ENCODE data around the gene CHST7. TPM values are rescaled to one million over a fixed set of nuclear protein-coding genes. Genes with fewer than 3 reads are reported as not detected.
A peak's percentile ranks its signal among the peaks of the same experiment; 100 is the strongest.

The CHST7 gene
- total and polyA plus RNA-seq, 2 donors = 5.9 to 12.2 TPM

DNA sequence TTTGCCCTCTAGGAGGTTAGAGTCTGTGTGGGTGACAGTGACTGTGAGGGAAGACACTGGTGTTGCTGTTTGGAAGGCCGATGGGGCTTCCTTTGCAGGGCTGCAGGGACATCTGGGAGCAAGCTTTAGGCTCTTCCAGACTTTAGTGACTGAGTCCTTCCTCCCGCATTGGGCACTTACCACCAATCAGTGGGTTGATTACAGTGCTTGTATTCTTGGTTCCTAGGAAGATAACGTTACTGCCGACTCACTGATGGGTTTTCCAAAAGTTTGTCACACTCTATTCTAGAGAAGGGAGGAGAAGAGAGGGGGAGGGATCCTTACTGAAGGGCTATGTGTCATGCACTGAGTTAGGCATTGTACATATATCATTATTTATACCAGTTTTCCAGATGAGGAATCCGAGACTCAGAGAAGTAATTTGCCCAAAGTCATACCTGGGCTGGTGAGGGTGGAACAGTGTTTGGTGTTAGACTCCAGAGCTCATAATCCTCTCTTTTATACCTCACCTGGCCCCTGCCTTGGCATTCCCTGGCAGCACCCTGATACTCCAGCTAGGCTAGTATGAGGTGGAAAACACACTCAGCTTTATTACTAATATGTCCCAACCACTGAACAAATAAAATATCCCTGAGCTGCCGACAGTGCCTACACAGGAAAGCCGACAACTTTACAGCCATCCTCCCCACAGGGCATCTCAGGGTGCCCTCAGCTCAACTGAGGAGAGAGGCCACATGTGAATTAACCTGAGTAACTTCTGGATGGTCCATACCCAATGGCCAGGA, 3.8 kb downstream of the CHST7 start:
- 81% methylated on average over 7 of the region's 7 CpGs for WGBS
- no peak for DNase-seq (ENCODE audit: extremely low spot score)
- Histone ChIP-seq H3K4me3 (ENCODE audit: low read depth, low read length) (no peak overlapping the region), H3K4me1 (ENCODE audit: insufficient read depth) (peaks cover 1% of the 10 kb centered on the region), H3K36me3 (ENCODE audit: insufficient read depth) (no peaks in the 10 kb centered on the region), H3K27ac (ENCODE audit: low read depth) (no peak overlapping the region)

DNA sequence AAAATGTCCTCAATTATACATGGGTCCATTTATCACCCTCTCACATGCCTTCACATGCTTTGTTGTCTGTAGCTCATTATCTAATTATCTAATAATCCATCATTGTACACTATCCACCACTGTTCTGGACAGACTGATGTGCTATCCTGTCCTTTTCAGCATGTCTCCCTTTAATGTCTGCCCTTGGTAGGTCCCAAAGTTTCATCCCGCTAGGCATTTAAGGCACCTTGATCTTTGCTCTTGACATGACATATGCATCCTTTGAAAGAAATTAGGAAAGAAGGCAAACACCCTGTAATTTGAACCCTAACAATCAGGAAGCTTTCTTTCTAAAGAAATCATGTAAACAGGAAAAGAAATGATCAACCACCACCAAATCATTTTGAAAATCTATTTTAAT, 5.7 kb downstream of the CHST7 start:
- WGBS = 94% methylated on average over 1 of the region's 1 CpG
- DNase-seq (ENCODE audit: extremely low spot score) = no peak

DNA sequence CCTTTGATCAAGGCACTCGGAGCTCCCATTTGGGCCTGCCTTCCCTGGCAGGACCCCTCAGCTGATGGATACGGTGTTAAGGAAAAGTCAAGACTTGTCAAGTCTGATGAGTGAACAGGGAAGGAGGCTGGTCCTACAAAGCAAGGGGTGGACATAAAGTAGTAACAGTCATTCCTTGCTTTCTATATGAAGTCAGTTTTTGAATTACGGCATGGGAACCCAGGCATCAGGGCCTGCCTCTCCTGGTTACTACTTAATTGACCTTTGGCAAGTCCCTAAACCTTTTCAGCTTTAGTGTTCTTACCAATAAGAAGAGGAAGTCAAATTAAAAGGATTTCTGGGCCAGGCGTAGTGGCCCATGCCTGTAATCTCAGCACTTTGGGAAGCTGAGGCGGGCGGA, 7.0 kb downstream of the CHST7 start:
- H3K36me3 ChIP-seq (ENCODE audit: insufficient read depth) = no peaks in the 10 kb centered on the region
- H3K4me1 ChIP-seq (ENCODE audit: insufficient read depth) = no peaks in the 10 kb centered on the region
- H3K27ac ChIP-seq (ENCODE audit: low read depth) = no peak overlapping the region
- 89% methylated on average over 6 of the region's 6 CpGs for WGBS
- H3K4me3 ChIP-seq (ENCODE audit: low read depth, low read length) = no peak overlapping the region
- no peak for DNase-seq (ENCODE audit: extremely low spot score)

More for the DNA sequence above, 5.7 kb downstream of the CHST7 start:
- Histone ChIP-seq H3K36me3 (ENCODE audit: insufficient read depth) (no peaks in the 10 kb centered on the region), H3K4me1 (ENCODE audit: insufficient read depth) (peaks cover 1% of the 10 kb centered on the region), H3K27ac (ENCODE audit: low read depth) (no peak overlapping the region), H3K4me3 (ENCODE audit: low read depth, low read length) (no peak overlapping the region)

DNA sequence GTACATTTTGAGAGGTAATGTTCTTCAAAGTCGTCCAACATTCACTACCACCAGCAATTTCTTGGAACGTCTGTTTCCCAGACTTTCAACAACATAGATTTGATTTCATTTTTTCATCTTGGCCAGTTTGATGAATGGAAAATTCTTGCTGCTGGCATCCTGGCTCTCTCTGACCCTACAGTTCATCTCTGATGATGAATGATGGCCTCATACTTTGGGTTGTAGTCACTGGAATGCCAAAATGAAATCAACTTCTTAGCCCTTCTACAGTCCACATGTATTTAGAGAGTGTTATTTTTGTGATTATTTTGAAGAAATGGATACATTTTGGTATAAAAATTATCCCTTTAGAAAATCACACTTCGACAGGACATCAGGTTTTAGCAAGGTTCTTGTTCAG, 8.8 kb downstream of the CHST7 start:
- Histone ChIP-seq H3K36me3 (ENCODE audit: insufficient read depth) (no peaks in the 10 kb centered on the region), H3K4me3 (ENCODE audit: low read depth, low read length) (no peak overlapping the region), H3K4me1 (ENCODE audit: insufficient read depth) (no peaks in the 10 kb centered on the region), H3K27ac (ENCODE audit: low read depth) (no peak overlapping the region)
- no peak for DNase-seq (ENCODE audit: extremely low spot score)
- 68% methylated on average over 3 of the region's 3 CpGs for WGBS

DNA sequence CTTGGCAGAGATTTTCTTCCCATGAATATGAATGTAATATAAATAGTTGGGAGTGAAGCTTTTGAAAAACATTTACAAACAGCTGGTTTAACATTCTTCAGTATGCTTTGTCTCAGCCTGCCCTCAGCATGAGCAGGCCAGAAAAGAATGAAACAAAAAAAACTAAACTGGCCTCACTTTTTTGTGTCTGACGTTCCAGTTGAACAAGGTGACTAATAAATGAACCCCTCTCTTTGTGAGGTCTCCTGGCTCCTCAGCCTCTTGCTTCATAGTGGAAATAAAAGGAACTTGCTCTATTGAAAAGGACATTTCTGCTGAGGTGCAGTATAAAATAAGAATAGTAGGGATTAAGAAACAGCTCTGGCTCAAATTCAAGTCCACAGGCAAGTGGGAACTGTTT, 9.4 kb downstream of the CHST7 start:
- 5% methylated on average over 1 of the region's 1 CpG for WGBS
- Histone ChIP-seq H3K36me3 (ENCODE audit: insufficient read depth) (no peaks in the 10 kb centered on the region), H3K4me3 (ENCODE audit: low read depth, low read length) (no peak overlapping the region), H3K4me1 (ENCODE audit: insufficient read depth) (no peaks in the 10 kb centered on the region), H3K27ac (ENCODE audit: low read depth) (no peak overlapping the region)
- DNase-seq (ENCODE audit: extremely low spot score) = peak; percentile 6

DNA sequence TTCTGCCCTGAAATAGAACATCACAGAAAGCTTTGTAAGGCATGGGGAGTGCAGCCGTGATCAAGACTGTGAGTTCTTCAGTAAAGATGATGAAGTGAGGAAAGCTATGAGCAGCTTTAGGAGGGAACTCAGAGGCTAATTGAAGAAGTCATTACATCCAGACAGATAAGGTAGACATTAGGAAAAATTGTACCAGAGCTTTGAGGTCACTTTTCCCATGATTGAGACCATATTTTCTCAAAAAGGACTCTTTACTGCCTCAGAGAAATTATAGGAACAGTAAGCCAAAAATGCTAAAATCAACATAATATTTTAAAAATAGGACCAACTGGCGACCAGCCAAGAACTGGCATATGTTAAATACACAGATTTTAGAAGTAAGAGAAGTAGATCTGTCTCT, 11.2 kb downstream of the CHST7 start:
- Histone ChIP-seq H3K4me3 (ENCODE audit: low read depth, low read length) (no peak overlapping the region), H3K4me1 (ENCODE audit: insufficient read depth) (no peaks in the 10 kb centered on the region), H3K36me3 (ENCODE audit: insufficient read depth) (no peaks in the 10 kb centered on the region), H3K27ac (ENCODE audit: low read depth) (no peak overlapping the region)
- no peak for DNase-seq (ENCODE audit: extremely low spot score)
- WGBS = 57% methylated on average over 2 of the region's 2 CpGs

DNA sequence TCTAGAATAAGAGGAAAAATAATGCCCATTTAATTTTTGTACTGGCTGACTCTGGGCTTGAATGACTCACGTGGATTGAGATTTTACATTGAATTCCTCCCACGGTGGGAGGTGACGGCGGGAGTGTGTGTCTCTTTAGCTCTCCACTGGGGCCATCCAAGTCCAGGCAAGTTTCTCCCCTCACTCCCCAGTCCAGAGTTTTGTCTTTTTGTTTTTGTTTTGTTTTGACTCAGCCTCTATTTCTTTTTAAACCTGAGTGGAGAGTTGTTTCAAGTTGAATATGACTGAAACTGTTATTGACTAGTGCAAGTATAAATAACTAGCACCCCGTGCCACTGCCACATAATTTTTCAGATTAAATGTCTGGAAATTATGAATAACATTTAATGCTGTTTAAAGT, 13.6 kb downstream of the CHST7 start:
- DNase-seq (ENCODE audit: extremely low spot score) = no peak
- H3K27ac ChIP-seq (ENCODE audit: low read depth) = no peak overlapping the region
- H3K4me3 ChIP-seq (ENCODE audit: low read depth, low read length) = no peak overlapping the region
- no peaks in the 10 kb centered on the region for H3K36me3 ChIP-seq (ENCODE audit: insufficient read depth)
- no peaks in the 10 kb centered on the region for H3K4me1 ChIP-seq (ENCODE audit: insufficient read depth)
- WGBS = 52% methylated on average over 5 of the region's 5 CpGs

DNA sequence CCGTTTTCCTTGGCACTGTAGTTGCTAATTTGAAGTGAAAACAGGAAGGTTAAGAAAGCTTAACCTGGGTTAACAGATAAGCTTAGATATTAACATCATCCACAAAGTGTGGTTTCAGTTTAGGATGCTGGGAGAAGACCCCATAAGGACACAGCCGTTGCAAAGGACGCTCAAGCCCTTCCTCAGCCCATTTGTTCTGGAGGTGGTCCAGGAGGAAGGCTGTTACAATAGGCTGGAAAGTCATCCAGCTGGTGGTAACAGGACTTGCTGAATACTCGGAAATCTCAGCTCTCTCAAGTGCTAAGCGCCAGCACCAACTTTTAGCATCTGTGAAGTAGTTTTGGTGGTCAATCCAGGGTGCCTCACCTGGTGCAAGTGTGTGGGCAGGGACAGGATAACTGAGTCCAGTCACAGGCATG, 14.2 kb downstream of the CHST7 start:
- Histone ChIP-seq H3K27ac (ENCODE audit: low read depth) (no peak overlapping the region), H3K4me3 (ENCODE audit: low read depth, low read length) (no peak overlapping the region), H3K4me1 (ENCODE audit: insufficient read depth) (no peaks in the 10 kb centered on the region), H3K36me3 (ENCODE audit: insufficient read depth) (no peaks in the 10 kb centered on the region)
- 34% methylated on average over 5 of the region's 5 CpGs for WGBS
- DNase-seq (ENCODE audit: extremely low spot score) = no peak

DNA sequence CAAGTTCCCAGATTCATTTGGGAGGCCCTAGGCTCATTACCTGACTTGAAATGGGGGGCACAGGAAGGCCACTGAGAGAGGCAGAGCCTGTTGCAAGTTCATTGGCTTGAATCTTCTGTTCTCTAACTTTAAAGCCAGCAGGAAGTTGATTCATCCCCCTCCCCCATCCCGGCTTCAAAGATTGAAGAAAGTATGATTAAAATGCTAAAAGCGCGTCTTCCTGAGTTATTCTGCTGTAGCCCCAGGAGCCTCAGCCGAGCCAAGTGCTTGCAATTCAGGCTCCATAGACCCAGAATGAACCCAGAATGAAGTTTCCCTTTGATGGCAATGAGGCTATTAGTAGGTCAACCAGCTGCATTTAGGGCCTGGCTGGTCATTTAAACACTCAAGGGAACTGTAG, 14.7 kb downstream of the CHST7 start:
- Histone ChIP-seq H3K4me1 (ENCODE audit: insufficient read depth) (no peaks in the 10 kb centered on the region), H3K27ac (ENCODE audit: low read depth) (no peak overlapping the region), H3K36me3 (ENCODE audit: insufficient read depth) (no peaks in the 10 kb centered on the region), H3K4me3 (ENCODE audit: low read depth, low read length) (no peak overlapping the region)
- 30% methylated on average over 4 of the region's 4 CpGs for WGBS
- DNase-seq (ENCODE audit: extremely low spot score) = no peak

DNA sequence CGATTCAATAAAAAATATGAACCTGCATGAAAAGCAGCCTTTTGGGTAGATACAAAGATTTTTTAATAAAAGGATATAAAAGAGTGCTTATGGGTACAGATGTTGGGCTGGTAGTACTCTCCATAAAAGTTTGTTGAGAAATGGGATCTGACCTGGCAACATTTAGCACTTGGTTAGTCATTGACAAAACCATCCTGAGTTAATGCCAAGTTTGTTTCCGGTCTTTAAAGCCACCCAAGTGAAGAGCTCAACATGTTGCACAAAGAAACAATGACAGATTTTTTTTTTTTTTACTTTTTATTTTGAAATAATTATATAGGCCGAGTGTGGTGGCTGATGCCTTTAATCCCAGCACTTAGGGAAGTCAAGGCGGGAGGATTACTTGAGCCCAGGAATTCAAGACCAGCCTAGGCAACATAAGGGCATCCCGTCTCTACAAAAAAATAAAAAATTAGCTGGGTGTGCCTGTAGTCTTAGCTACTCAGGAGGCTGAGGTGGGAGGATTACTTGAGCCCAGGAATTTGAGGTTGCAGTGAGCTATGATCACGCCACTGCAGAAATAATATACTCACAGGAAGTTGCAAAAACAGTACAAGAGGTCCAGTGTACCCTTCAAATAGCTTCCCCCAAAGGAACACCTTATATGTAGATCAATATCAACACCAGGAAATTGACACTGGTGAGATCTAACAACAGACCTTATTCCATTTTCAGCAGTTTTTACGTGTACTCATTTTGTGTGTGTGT, 16.6 kb downstream of the CHST7 start:
- WGBS = 82% methylated on average over 7 of the region's 7 CpGs
- no peaks in the 10 kb centered on the region for H3K36me3 ChIP-seq (ENCODE audit: insufficient read depth)
- no peak for DNase-seq (ENCODE audit: extremely low spot score)
- H3K4me1 ChIP-seq (ENCODE audit: insufficient read depth) = no peaks in the 10 kb centered on the region
- no peak overlapping the region for H3K27ac ChIP-seq (ENCODE audit: low read depth)
- H3K4me3 ChIP-seq (ENCODE audit: low read depth, low read length) = no peak overlapping the region

DNA sequence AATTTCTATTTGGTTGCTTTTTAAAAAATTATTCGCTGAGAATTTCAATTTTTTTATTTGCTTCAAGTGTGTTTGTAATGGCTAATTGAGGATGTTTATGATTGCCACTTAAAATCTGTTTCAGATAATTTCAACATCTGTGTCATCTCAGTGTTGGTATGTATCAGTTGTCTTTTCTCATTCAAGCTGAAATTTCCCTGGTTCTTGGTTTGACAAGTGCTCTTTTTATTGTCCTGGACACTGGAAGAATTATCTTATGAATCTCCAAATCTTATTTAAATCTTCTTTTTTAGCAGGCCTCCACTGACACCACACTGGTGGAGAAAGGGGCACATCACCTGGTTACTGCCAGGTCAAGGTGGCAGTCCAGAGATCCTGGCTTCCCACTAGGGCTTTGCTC, 21.5 kb downstream of the CHST7 start:
- DNase-seq (ENCODE audit: extremely low spot score) = no peak
- Histone ChIP-seq H3K4me1 (ENCODE audit: insufficient read depth) (no peaks in the 10 kb centered on the region), H3K4me3 (ENCODE audit: low read depth, low read length) (no peak overlapping the region), H3K27ac (ENCODE audit: low read depth) (no peak overlapping the region), H3K36me3 (ENCODE audit: insufficient read depth) (no peaks in the 10 kb centered on the region)
- 95% methylated on average over 1 of the region's 1 CpG for WGBS

DNA sequence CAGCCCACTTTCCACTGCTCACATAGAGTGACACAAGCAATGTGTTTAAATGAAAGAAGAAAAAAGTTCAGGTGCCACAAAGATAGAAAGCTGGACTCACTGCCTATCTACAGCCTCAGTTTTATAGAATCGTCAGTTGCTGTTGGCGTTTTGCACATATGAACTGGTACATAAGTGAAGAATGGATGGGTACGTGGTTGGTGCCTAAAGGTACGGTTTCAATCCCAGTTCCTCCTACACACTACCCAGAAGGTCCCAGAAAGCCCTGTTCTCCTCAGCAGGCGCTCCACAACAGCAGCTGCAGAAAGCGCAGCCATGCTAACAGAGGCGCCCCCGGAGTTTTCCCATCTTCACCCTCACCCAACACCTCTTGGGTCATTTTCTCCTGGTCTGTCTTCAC, 23.6 kb downstream of the CHST7 start:
- H3K4me3 ChIP-seq (ENCODE audit: low read depth, low read length) = no peak overlapping the region
- no peak for DNase-seq (ENCODE audit: extremely low spot score)
- no peak overlapping the region for H3K27ac ChIP-seq (ENCODE audit: low read depth)
- WGBS = 90% methylated on average over 8 of the region's 8 CpGs
- H3K36me3 ChIP-seq (ENCODE audit: insufficient read depth) = no peaks in the 10 kb centered on the region
- no peaks in the 10 kb centered on the region for H3K4me1 ChIP-seq (ENCODE audit: insufficient read depth)

DNA sequence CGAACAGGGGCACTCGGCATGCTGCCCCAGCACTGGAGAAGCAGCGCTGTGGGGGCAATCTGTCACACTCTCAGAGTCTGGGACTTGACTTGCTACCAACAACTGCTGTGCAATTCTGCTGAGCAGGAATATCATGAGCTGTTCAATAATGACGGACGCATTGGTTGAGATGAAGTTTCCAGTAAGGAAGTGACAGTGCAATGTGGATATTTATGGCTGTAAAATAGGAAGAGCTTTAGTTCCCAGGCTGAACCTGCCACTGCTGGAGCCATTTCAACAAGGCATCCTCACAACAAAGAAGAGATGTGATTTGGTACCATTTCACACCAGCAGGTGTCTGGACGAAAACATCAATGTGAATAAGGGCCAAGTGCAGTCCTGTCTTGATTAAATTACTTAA, 24.2 kb downstream of the CHST7 start:
- Histone ChIP-seq H3K27ac (ENCODE audit: low read depth) (no peak overlapping the region), H3K4me1 (ENCODE audit: insufficient read depth) (no peaks in the 10 kb centered on the region), H3K36me3 (ENCODE audit: insufficient read depth) (no peaks in the 10 kb centered on the region), H3K4me3 (ENCODE audit: low read depth, low read length) (no peak overlapping the region)
- no peak for DNase-seq (ENCODE audit: extremely low spot score)
- WGBS = 76% methylated on average over 6 of the region's 6 CpGs

DNA sequence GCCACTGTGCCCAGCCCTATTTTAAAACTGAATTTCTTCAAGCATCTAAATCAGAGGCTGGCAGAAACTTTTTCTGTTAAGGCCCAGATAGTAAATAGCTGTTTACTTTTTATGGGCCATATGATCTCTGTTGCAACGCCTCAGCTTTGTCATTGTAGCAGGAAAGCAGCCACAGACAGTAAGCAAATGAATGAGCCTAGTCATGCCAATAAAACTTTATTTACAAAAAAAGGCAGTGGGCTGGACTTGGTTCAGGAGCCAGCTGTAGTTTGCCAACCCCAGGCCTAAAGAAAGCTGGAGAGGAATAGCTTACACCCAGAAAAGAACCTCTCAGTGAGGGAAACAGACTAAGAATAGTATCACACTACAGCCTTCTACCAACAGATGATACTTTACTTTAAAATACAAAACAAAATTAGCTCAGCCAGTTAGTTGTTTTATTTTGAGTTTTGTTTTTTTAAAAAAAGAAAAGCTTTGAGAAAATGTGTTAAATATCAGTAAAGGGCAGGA, 25.5 kb downstream of the CHST7 start:
- H3K27ac ChIP-seq (ENCODE audit: low read depth) = no peak overlapping the region
- no peaks in the 10 kb centered on the region for H3K36me3 ChIP-seq (ENCODE audit: insufficient read depth)
- no peak overlapping the region for H3K4me3 ChIP-seq (ENCODE audit: low read depth, low read length)
- 80% methylated on average over 1 of the region's 1 CpG for WGBS
- no peaks in the 10 kb centered on the region for H3K4me1 ChIP-seq (ENCODE audit: insufficient read depth)
- DNase-seq (ENCODE audit: extremely low spot score) = no peak

All from urinary bladder (tissue), 4 donors.